ENCODE data around the gene MEP1B.

The MEP1B gene

GRCh38 chr18:32167980-32168730, 21.7 kb upstream of the MEP1B start:
- Histone ChIP-seq H3K4me3 (ENCODE audit: low read depth, low read length) (no peak overlapping the region), H3K4me1 (ENCODE audit: control insufficient read depth, insufficient read depth, low read length) (no peaks in the 10 kb centered on the region), H3K27ac (ENCODE audit: extremely low read depth, low read depth, low read length) (no peak overlapping the region), H3K9me3 (ENCODE audit: control insufficient read depth, insufficient read depth, low read depth, low read length) (no peaks in the 10 kb centered on the region), H3K36me3 (ENCODE audit: control insufficient read depth in 2 of 2, insufficient read depth in 1 of 2, low read length in 2 of 2) (no peaks in the 10 kb centered on the region)
- ChIA-PET POLR2A (no interaction called here), CTCF (interaction anchor here (1.2 kb wide), 2 partner anchors 10 to 381 kb away, joined by 5 to 7 read pairs; no protein-coding TSS in a partner anchor)
- TF ChIP-seq ZNF140 (tag by site-specific recombination; IDR thresholded peaks at IDR 0.05) (no peak), SP2 (tag by site-specific recombination; IDR thresholded peaks at IDR 0.05) (no peak), PRDM6 (tag by site-specific recombination; IDR thresholded peaks at IDR 0.05) (no peak), ZNF433 (tag by site-specific recombination; IDR thresholded peaks at IDR 0.05; ENCODE audit: low read depth) (no peak), ZNF398 (tag by site-specific recombination; IDR thresholded peaks at IDR 0.05) (no peak), ZNF211 (tag by site-specific recombination; IDR thresholded peaks at IDR 0.05; ENCODE audit: low read depth) (no peak), ZNF214 (tag by site-specific recombination; IDR thresholded peaks at IDR 0.05; ENCODE audit: borderline replicate concordance) (no peak), SETDB1 (IDR thresholded peaks at IDR 0.05; ENCODE audit: insufficient read length, low read length) (no peak), ZNF221 (tag by site-specific recombination; IDR thresholded peaks at IDR 0.05; ENCODE audit: borderline replicate concordance) (no peak), ZNF596 (tag by site-specific recombination; IDR thresholded peaks at IDR 0.05) (no peak), SCRT2 (tag by site-specific recombination; IDR thresholded peaks at IDR 0.05) (no peak), HOXD13 (CRISPR knock-in tag; IDR thresholded peaks at IDR 0.05; ENCODE audit: borderline replicate concordance) (no peak), ZNF394 (tag by site-specific recombination; IDR thresholded peaks at IDR 0.05; ENCODE audit: borderline replicate concordance) (no peak), TCF7L2 (IDR thresholded peaks at IDR 0.05; ENCODE audit: borderline replicate concordance, low read depth, low read length) (no peak), ZNF785 (tag by site-specific recombination; IDR thresholded peaks at IDR 0.05) (no peak), ZNF529 (tag by site-specific recombination; IDR thresholded peaks at IDR 0.05; ENCODE audit: insufficient replicate concordance) (no peak), ZNF114 (tag by site-specific recombination; IDR thresholded peaks at IDR 0.05) (no peak), ZNF580 (tag by site-specific recombination; IDR thresholded peaks at IDR 0.05) (no peak), ZNF521 (tag by site-specific recombination; IDR thresholded peaks at IDR 0.05) (no peak)

GRCh38 chr18:32173654-32174053, 16.2 kb upstream of the MEP1B start:
- TF ChIP-seq PRDM1 (tag by site-specific recombination; IDR thresholded peaks at IDR 0.05) (no peak), ZNF211 (tag by site-specific recombination; IDR thresholded peaks at IDR 0.05; ENCODE audit: low read depth) (no peak), ZNF777 (tag by site-specific recombination; IDR thresholded peaks at IDR 0.05; ENCODE audit: borderline replicate concordance) (no peak), ZNF639 (tag by site-specific recombination; IDR thresholded peaks at IDR 0.05) (no peak), ZBTB44 (tag by site-specific recombination; IDR thresholded peaks at IDR 0.05) (no peak), KLF10 (tag by site-specific recombination; IDR thresholded peaks at IDR 0.05) (no peak), ZBTB8A (tag by site-specific recombination; IDR thresholded peaks at IDR 0.05) (no peak), ZNF324 (tag by site-specific recombination; IDR thresholded peaks at IDR 0.05) (no peak), ZNF202 (tag by site-specific recombination; IDR thresholded peaks at IDR 0.05; ENCODE audit: borderline replicate concordance) (no peak), ZBTB48 (tag by site-specific recombination; IDR thresholded peaks at IDR 0.05) (no peak), ZNF416 (tag by site-specific recombination; IDR thresholded peaks at IDR 0.05) (no peak)
- Histone ChIP-seq H3K27ac (ENCODE audit: extremely low read depth, low read depth, low read length) (no peak overlapping the region), H3K9me3 (ENCODE audit: control insufficient read depth, insufficient read depth, low read depth, low read length) (no peaks in the 10 kb centered on the region), H3K4me3 (ENCODE audit: low read depth, low read length) (no peak overlapping the region), H3K4me1 (ENCODE audit: control insufficient read depth, insufficient read depth, low read length) (no peaks in the 10 kb centered on the region), H3K36me3 (ENCODE audit: control insufficient read depth in 2 of 2, insufficient read depth in 1 of 2, low read length in 2 of 2) (no peaks in the 10 kb centered on the region)
- ChIA-PET CTCF (interaction anchor here (0.8 kb wide), 1 partner anchor 378 kb away, joined by 4 read pairs; no protein-coding TSS in a partner anchor), POLR2A (no interaction called here)

Measured in HEK293 (cell line).